IPS-15b (cell line): ENCODE results near the gene STK4.
"Not testable (repeated sequence)": the region's sequence is repeated elsewhere in the genome, so short reads cannot be mapped to it uniquely, and the experiment has no call there.

ENCODE experiments used
- H3K27me3 ChIP-seq: one replicate; pipeline ENCODE4 v1.6.1; 2013; ENCODE audit warnings: low read length; ENCODE audit not compliant: control insufficient read depth, insufficient read depth
- H3K36me3 ChIP-seq: one replicate; pipeline ENCODE4 v1.6.1; 2013; ENCODE audit warnings: low read length; ENCODE audit not compliant: control insufficient read depth, insufficient read depth
- H3K4me1 ChIP-seq: one replicate; pipeline ENCODE4 v1.6.1; 2013; ENCODE audit warnings: mild to moderate bottlenecking, low read length; ENCODE audit not compliant: control insufficient read depth, insufficient read depth
- H3K4me3 ChIP-seq: one replicate; pipeline ENCODE4 v1.5.1; 2013; ENCODE audit warnings: low read depth, low read length
- H3K9ac ChIP-seq: one replicate; pipeline ENCODE4 v1.6.1; 2013; ENCODE audit warnings: low read depth, mild to moderate bottlenecking, low read length
- H3K9me3 ChIP-seq: one replicate; pipeline ENCODE4 v1.6.1; 2013; ENCODE audit warnings: mild to moderate bottlenecking, low read length; ENCODE audit not compliant: control insufficient read depth, insufficient read depth

Gene STK4

DNA sequence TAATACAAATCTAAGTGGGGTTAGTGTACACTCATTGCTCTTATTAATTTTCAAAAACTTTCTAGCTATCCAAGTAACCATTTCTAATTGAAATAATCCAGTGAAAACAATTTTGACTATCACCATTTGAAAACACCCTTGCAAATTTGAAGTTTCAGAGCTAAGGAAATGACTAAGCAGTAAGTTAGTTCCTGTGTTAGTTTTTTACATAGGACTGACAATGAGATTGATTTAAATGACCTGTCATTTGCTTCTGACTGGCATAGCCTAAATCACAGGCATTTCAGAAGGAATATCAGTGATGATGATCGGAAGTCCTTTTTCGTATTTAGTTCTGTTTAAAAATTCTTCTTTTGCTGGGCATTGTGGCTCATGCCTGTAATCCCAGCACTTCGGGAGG is 27.0 kb downstream of the STK4 start:
- Histone ChIP-seq H3K27me3 (no peaks in the 10 kb centered on the region), H3K9me3 (no peaks in the 10 kb centered on the region), H3K4me1 (peaks cover 2% of the 10 kb centered on the region), H3K4me3 (no peak overlapping the region), H3K36me3 (peaks cover 3% of the 10 kb centered on the region), H3K9ac (no peak overlapping the region)

GRCh38 chr20:44997171-44997570 is 30.9 kb downstream of the STK4 start:
- Histone ChIP-seq H3K4me1 (peaks cover 2% of the 10 kb centered on the region), H3K36me3 (peaks cover 11% of the 10 kb centered on the region), H3K9ac (no peak overlapping the region), H3K27me3 (no peaks in the 10 kb centered on the region), H3K9me3 (no peaks in the 10 kb centered on the region), H3K4me3 (no peak overlapping the region)

DNA sequence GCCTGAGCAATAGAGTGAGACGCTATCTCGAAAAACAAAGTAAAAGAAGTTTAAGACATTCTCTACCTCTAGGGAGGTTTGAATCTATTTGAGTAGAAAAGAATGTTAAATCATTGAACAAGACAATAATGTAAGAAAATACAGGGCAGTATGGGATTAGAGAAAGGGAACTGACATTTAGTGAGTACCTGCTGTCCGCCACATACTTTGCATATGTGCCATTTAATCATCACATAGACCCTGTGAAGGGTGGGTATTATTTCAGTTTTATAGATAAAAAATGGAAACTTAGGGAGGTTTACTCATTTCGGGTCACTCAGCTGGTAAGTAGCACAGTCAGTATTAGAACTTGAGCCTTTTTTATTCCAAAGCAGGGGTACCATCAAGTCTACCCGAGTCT is 31.4 kb downstream of the STK4 start:
- H3K36me3 ChIP-seq, result peaks cover 11% of the 10 kb centered on the region
- H3K9ac ChIP-seq, result no peak overlapping the region
- no peak overlapping the region for H3K4me3 ChIP-seq
- no peaks in the 10 kb centered on the region for H3K9me3 ChIP-seq
- peaks cover 2% of the 10 kb centered on the region for H3K4me1 ChIP-seq
- no peaks in the 10 kb centered on the region for H3K27me3 ChIP-seq

GRCh38 chr20:45008521-45009049 is 42.3 kb downstream of the STK4 start:
- Histone ChIP-seq H3K9ac (no peak overlapping the region), H3K9me3 (no peaks in the 10 kb centered on the region), H3K4me3 (no peak overlapping the region), H3K27me3 (no peaks in the 10 kb centered on the region), H3K36me3 (peaks cover 3% of the 10 kb centered on the region), H3K4me1 (no peaks in the 10 kb centered on the region)

DNA sequence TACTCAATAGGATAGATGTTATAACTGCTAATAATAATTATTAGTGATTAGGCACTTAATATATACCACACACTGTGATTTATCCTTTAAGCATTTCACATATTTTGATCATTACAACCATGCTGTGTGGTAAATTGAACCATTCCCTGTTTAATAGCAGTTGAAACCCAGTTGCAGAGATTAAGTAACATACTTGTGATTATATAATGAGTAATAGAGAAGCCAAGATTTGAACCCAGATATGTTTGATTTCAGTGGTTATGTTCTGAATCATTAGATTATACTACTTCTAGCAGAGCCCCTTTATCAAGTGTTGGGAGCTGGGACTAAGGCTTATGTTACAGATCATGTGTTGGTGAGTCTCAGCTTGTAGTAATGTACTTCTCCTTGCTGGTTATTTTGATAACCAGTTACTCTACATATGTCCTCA is 44.1 kb downstream of the STK4 start:
- H3K4me3 ChIP-seq, result no peak overlapping the region
- no peak overlapping the region for H3K9ac ChIP-seq
- H3K9me3 ChIP-seq, result no peaks in the 10 kb centered on the region
- H3K36me3 ChIP-seq, result peaks cover 3% of the 10 kb centered on the region
- no peaks in the 10 kb centered on the region for H3K4me1 ChIP-seq
- H3K27me3 ChIP-seq, result no peaks in the 10 kb centered on the region

DNA sequence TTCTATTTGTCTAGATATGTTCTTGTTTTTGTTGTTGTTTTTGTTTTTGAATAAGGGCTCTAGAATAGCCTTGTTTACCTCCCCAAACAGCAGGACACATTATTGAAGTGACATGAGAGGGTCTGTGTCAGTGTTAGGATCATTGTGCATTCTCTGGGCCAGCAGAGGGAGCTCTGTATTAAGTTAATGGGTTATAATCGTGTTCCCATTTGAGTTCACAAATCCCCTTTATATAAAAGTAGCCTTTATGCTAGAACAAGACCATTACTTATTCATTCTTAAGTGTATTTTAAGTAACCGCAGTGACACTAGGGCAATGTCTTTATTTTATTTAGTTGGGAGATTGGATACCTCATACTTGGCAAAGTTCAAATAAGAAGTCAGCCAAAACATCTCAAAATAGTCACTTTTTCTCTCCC is 44.8 kb downstream of the STK4 start:
- Histone ChIP-seq H3K4me1 (no peaks in the 10 kb centered on the region), H3K27me3 (no peaks in the 10 kb centered on the region), H3K36me3 (peaks cover 3% of the 10 kb centered on the region), H3K4me3 (no peak overlapping the region), H3K9me3 (no peaks in the 10 kb centered on the region), H3K9ac (no peak overlapping the region)

DNA sequence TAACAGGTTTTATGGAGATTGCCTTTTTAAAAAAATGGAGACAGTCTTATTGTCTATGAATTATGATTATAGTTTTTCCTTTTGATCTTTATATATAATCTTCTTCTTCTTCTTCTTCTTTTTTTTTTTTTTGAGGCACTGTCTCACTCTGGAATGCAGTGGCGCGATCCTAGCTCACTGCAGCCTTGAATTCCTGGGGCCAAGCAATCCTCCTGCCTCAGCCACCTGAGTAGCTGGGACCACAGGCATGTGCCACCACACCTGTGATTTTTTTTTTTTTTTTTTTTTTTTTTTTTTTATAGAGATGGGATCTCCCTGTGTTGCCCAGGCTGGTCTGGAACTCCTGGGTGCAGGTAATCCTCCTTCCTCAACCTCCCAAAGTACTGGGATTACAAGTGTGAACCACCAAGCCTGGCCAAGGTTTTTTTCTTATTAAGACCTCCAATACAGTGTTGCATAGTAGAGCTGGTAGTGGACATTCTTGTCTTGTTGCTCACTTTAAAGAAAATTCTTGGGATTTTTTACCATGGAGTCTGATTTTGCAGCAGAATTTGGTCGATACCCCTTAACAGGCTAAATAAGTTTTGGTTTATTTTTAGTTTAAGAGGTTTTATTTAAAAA is 46.5 kb downstream of the STK4 start:
- no peaks in the 10 kb centered on the region for H3K27me3 ChIP-seq
- no peaks in the 10 kb centered on the region for H3K36me3 ChIP-seq
- H3K9ac ChIP-seq, result no peak overlapping the region
- H3K4me1 ChIP-seq, result peaks cover 11% of the 10 kb centered on the region
- H3K9me3 ChIP-seq, result no peaks in the 10 kb centered on the region
- no peak overlapping the region for H3K4me3 ChIP-seq

GRCh38 chr20:45014131-45014530 is 47.8 kb downstream of the STK4 start:
- not testable (repeated sequence) for H3K9me3 ChIP-seq, H3K4me3 ChIP-seq, H3K9ac ChIP-seq, H3K36me3 ChIP-seq, H3K27me3 ChIP-seq
- peaks cover 17% of the 10 kb centered on the region for H3K4me1 ChIP-seq

GRCh38 chr20:45014671-45015415 is 48.5 kb downstream of the STK4 start:
- peaks cover 17% of the 10 kb centered on the region for H3K4me1 ChIP-seq
- no peaks in the 10 kb centered on the region for H3K9me3 ChIP-seq
- H3K9ac ChIP-seq, result no peak overlapping the region
- H3K27me3 ChIP-seq, result no peaks in the 10 kb centered on the region
- no peaks in the 10 kb centered on the region for H3K36me3 ChIP-seq
- no peak overlapping the region for H3K4me3 ChIP-seq

- Histone ChIP-seq H3K27me3 (no peaks in the 10 kb centered on the region), H3K36me3 (no peaks in the 10 kb centered on the region), H3K4me1 (peaks cover 17% of the 10 kb centered on the region), H3K9me3 (no peaks in the 10 kb centered on the region), H3K4me3 (no peak overlapping the region), H3K9ac (no peak overlapping the region)
Observed at GRCh38 chr20:45016089-45016671, 49.9 kb downstream of the STK4 start.

- H3K27me3 ChIP-seq, result no peaks in the 10 kb centered on the region
- no peak overlapping the region for H3K4me3 ChIP-seq
- no peaks in the 10 kb centered on the region for H3K9me3 ChIP-seq
- H3K36me3 ChIP-seq, result no peaks in the 10 kb centered on the region
- no peak overlapping the region for H3K9ac ChIP-seq
- peaks cover 17% of the 10 kb centered on the region for H3K4me1 ChIP-seq
Observed at GRCh38 chr20:45017281-45017680, 51.0 kb downstream of the STK4 start.

- H3K27me3 ChIP-seq, result no peaks in the 10 kb centered on the region
- H3K9me3 ChIP-seq, result no peaks in the 10 kb centered on the region
- H3K36me3 ChIP-seq, result no peaks in the 10 kb centered on the region
- H3K4me3 ChIP-seq, result no peak overlapping the region
- no peak overlapping the region for H3K9ac ChIP-seq
- H3K4me1 ChIP-seq, result peaks cover 17% of the 10 kb centered on the region
Observed at GRCh38 chr20:45017857-45018256, 51.5 kb downstream of the STK4 start.
